Left cardiac atrium (tissue), 4 donors: ENCODE measurements around the gene ZP3. TPM values are rescaled to one million over a fixed set of nuclear protein-coding genes. Genes with fewer than 3 reads are reported as not detected.
"Not testable (repeated sequence)": the region's sequence is repeated elsewhere in the genome, so short reads cannot be mapped to it uniquely, and the experiment has no call there.

Source experiments
- ATAC-seq, 2 donors: fragments of 200-7000 bp; cut with Tn5 transposase; one replicate each; pipeline ENCODE4 v1.9.1; 2020; ENCODE audit warnings: mild to moderate bottlenecking in 2 of 2, moderate library complexity in 2 of 2
- DNase-seq: peaks from one replicate; pipeline ENCODE4 v3.0.0-alpha.2; 2020
- intact Hi-C, 2 donors: fragments of 100-400 bp; cut with DNase I; formaldehyde crosslinking; loops; one replicate each; pipeline versions ENCODE4 v1.14.1 to v1.15.1; 2022 to 2023
- total RNA-seq, 2 donors: library from RNA; stranded (reverse); fragmentation: NEBNext Ultra II Directional; extraction: Animal tissue kit (Norgen Biotek cat#: 25700); gene quantifications; one replicate each; pipeline ENCODE4 v1.2.1, GENCODE V29; 2021
- donor health status: DM: no; HTN: yes; CAD: no.
- donor health status: DM: no; HTN: yes; CAD: no; lungs with severe emphysema.
- donor health status: DM: yes; HTN: yes; CAD: no.
- donor health status: Dilated cardiomyopathy.

ZP3 gene
- total RNA-seq, 2 donors from 2014 or later = 0.76 TPM; not detected in 1

- DNase-seq, ATAC-seq, intact Hi-C loops: not testable (repeated sequence)
Observed at GRCh38 chr7:76476280-76476679, 51.5 kb downstream of the ZP3 start.

- DNase-seq, ATAC-seq, intact Hi-C loops: not testable (repeated sequence)
Observed at GRCh38 chr7:76476742-76477474, 52.2 kb downstream of the ZP3 start.

GRCh38 chr7:76479628-76480027 lies 54.9 kb downstream of the ZP3 start:
- ATAC-seq, intact Hi-C loops, DNase-seq: not testable (repeated sequence)

GRCh38 chr7:76480403-76481253 lies 55.9 kb downstream of the ZP3 start:
- ATAC-seq, DNase-seq, intact Hi-C loops: not testable (repeated sequence)

- DNase-seq, ATAC-seq, intact Hi-C loops: not testable (repeated sequence)
Observed at GRCh38 chr7:76482660-76483059, 57.9 kb downstream of the ZP3 start.

GRCh38 chr7:76483081-76483480 lies 58.3 kb downstream of the ZP3 start:
- ATAC-seq, DNase-seq, intact Hi-C loops: not testable (repeated sequence)

- intact Hi-C loops, DNase-seq, ATAC-seq: not testable (repeated sequence)
Observed at GRCh38 chr7:76484456-76484855, 59.7 kb downstream of the ZP3 start.

GRCh38 chr7:76485822-76486610 lies 61.3 kb downstream of the ZP3 start:
- peak; percentile 68 to 71 for ATAC-seq
- intact Hi-C loops = not testable (repeated sequence)

GRCh38 chr7:76486618-76487017 lies 61.9 kb downstream of the ZP3 start:
- DNase-seq, intact Hi-C loops: not testable (repeated sequence)
- peak; percentile 32 to 34 for ATAC-seq

More at GRCh38 chr7:76485822-76486610, 61.3 kb downstream of the ZP3 start:
- DNase-seq = not testable (repeated sequence)

GRCh38 chr7:76487969-76488368 lies 63.2 kb downstream of the ZP3 start:
- ATAC-seq = peak in 1 of 2 donors; percentile 6
- DNase-seq, intact Hi-C loops: not testable (repeated sequence)

Other genes with a start within 250 kb of the ZP3 start
- gene SRRM3, start 223.1 kb upstream of the ZP3 start, total RNA-seq = 10 to 100 TPM; 19.7 to 27.4 TPM
- 1,000 to 10,000 TPM; 1,191 to 2,127 TPM for gene HSPB1, start 122.3 kb upstream of the ZP3 start, total RNA-seq
- gene YWHAG, start 66.0 kb upstream of the ZP3 start, total RNA-seq = 100 to 1,000 TPM; 218 to 253 TPM
- 1 to 10 TPM in 1 of 2 donors, under 1 TPM in 1; 0.55 to 1.4 TPM for gene SSC4D, start 15.3 kb upstream of the ZP3 start, total RNA-seq
- 10 to 100 TPM in 1 of 2 donors, 1 to 10 TPM in 1; 8.5 to 11.4 TPM for gene DTX2, start 36.8 kb downstream of the ZP3 start, total RNA-seq
- gene UPK3B, start 85.6 kb downstream of the ZP3 start, total RNA-seq = 10 to 100 TPM in 1 of 2 donors, 1 to 10 TPM in 1; 3.7 to 33.8 TPM
- under 1 TPM; 0.12 to 0.34 TPM for gene SPDYE16, start 118.3 kb downstream of the ZP3 start, total RNA-seq
- gene POMZP3, start 202.3 kb downstream of the ZP3 start, total RNA-seq = 1 to 10 TPM; 5.7 to 7.7 TPM